ENCODE results near the gene SDK1.

GRCh38 chr7:3408814-3409595 is 108.0 kb downstream of the SDK1 start:
- TF ChIP-seq RAD21 (IDR thresholded peaks at IDR 0.05), result no peak
- no peak for TF ChIP-seq CTCF (IDR thresholded peaks at IDR 0.05; ENCODE audit: low read depth, low read length, missing input control)
- TF ChIP-seq ATF3 (IDR thresholded peaks at IDR 0.05), result no peak
- no peak for TF ChIP-seq REST (IDR thresholded peaks at IDR 0.05)

Measured in liver (tissue), 3 donors.